Natural killer cell treated with Interleukin-12 subunit alpha and Interleukin-12 subunit beta and Interleukin-15 and Interleukin-18, amount 100 ng/mL, for 72 hours (primary cell): ENCODE results near the gene PDE1A. TPM values are rescaled to one million over a fixed set of nuclear protein-coding genes. Genes with fewer than 3 reads are reported as not detected.
"Not testable (repeated sequence)": the region's sequence is repeated elsewhere in the genome, so short reads cannot be mapped to it uniquely, and the experiment has no call there.

Experiments used
- ATAC-seq, 2 donors: fragments of 150-1000 bp; cut with Tn5 transposase in 1 of 2; sonication (Bioruptor Pico), chemical (Tn5 transposase) in 1 of 2; 2 replicates each; pipeline ENCODE4 v1.10.0; 2021
- DNase-seq: peaks from one replicate; pipeline ENCODE4 v3.0.0; 2022; ENCODE audit warnings: low spot score
- H3K27ac Mint-ChIP-seq, 2 donors: 1 replicate in 1 of 2; 2 replicates in 1 of 2; pipeline ENCODE4 v1.8.0; 2022; ENCODE audit warnings: mixed read lengths in 2 of 2, mild to moderate bottlenecking in 1 of 2, moderate library complexity in 1 of 2
- H3K27me3 Mint-ChIP-seq, 2 donors: 1 replicate in 1 of 2; 2 replicates in 1 of 2; pipeline ENCODE4 v1.8.0; 2022; ENCODE audit warnings: mixed read lengths in 2 of 2
- H3K36me3 Mint-ChIP-seq: one replicate; pipeline ENCODE4 v1.8.0; 2022; ENCODE audit warnings: mixed read lengths
- H3K4me1 Mint-ChIP-seq, 2 donors: 1 replicate in 1 of 2; 2 replicates in 1 of 2; pipeline ENCODE4 v1.8.0; 2022; ENCODE audit warnings: low read depth in 2 of 2, mixed read lengths in 2 of 2, mild to moderate bottlenecking in 1 of 2
- H3K4me3 Mint-ChIP-seq: one replicate; pipeline ENCODE4 v1.8.0; 2022; ENCODE audit warnings: mixed read lengths
- H3K9me3 Mint-ChIP-seq: 2 replicates; pipeline ENCODE4 v1.8.0; 2022; ENCODE audit warnings: mixed read lengths
- total RNA-seq, 2 donors: library from RNA; stranded (reverse); gene quantifications; one replicate each; pipeline ENCODE4 v1.2.3, GENCODE V29; 2022

PDE1A gene
- total RNA-seq, 2 donors from 2014 or later, result not detected

DNA sequence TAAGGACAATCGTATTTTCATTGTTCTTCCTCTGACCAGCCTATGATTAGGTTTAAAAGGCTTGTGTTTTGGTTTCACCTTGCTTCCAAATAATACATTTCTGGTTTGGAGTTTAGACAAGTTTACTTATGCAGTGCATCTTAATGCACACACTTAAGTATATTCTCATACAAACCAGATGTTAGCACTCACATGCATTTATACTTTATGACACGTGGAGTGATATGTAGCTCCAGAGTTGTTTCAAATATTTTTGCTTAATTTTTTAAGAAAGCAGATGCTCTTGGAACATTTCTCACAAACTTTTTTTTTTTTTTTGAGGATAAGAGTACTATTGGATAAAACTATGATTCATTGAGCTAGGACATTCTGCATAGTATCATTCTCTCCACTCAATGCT is 109.9 kb downstream of the PDE1A start:
- Mint-ChIP-seq H3K4me1 (no peaks in the 10 kb centered on the region), H3K9me3 (peaks cover 4% of the 10 kb centered on the region), H3K27me3 (no peaks in the 10 kb centered on the region), H3K4me3 (no peak overlapping the region), H3K36me3 (no peaks in the 10 kb centered on the region), H3K27ac (no peak overlapping the region)
- ATAC-seq, result no peak
- no peak for DNase-seq

DNA sequence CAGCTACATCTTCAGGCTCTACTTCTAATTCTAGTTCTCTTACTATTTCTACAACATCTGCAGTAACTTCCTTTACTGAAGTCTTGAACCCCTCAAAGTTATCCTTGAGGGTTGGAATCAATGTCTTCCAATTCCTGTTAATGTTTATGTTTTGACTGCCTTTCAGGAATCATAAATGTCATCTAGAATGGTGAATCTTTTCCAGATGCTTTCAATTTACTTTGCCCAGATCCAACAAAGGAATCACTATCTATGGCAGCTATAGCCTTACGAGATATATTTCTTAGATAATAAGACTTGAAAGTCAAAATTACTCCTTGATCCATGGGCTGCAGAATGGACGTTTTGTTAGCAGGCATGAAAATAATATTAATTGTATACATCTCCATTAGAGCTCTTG is 123.9 kb downstream of the PDE1A start:
- Mint-ChIP-seq H3K4me3 (no peak overlapping the region), H3K9me3 (peaks cover 10% of the 10 kb centered on the region), H3K27ac (no peak overlapping the region), H3K27me3 (no peaks in the 10 kb centered on the region), H3K36me3 (no peaks in the 10 kb centered on the region), H3K4me1 (no peaks in the 10 kb centered on the region)
- ATAC-seq (no peak), DNase-seq (no peak)

DNA sequence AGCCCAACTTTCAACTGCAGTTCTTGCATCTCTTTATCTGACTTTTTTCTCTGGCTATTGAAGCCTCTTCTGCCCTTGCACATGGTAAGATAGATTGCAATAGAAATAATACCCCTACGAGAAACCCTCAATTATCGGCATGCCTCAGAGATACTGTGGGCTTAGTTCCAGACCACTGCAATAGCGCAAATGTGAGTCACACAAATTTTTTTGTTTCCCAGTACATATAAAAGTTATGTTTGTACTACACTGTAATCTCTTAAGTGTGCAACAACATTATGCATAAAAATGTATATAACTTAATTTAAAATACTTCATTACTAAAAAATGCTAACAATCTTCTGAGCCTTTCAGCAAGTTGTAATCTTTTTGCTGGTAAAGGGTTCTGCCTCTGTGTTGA is 124.7 kb downstream of the PDE1A start:
- Mint-ChIP-seq H3K36me3 (no peaks in the 10 kb centered on the region), H3K9me3 (peaks cover 10% of the 10 kb centered on the region), H3K4me1 (no peaks in the 10 kb centered on the region), H3K4me3 (no peak overlapping the region), H3K27me3 (no peaks in the 10 kb centered on the region), H3K27ac (no peak overlapping the region)
- no peak for DNase-seq
- ATAC-seq, result no peak

DNA sequence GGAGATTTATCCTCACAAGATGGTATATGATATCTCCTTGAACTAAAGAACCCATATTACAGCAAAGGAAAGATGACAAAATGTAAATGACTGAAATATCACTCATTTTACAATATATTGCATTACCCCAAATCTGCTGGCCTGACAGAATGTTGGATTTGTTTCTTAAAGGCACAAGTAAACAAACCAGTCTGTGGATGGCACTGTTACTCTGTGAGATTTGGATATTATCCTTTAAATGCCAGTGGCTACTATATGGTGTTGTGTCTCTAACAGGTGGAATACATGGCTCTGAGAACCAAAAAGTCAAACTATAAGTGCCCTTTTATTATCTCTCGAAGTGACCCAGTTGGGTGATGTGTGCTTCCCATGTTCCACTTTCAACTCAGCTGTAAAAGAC is 125.7 kb downstream of the PDE1A start:
- Mint-ChIP-seq H3K4me1 (no peaks in the 10 kb centered on the region), H3K27me3 (no peaks in the 10 kb centered on the region), H3K9me3 (peaks cover 4% of the 10 kb centered on the region), H3K27ac (no peak overlapping the region), H3K36me3 (no peaks in the 10 kb centered on the region), H3K4me3 (no peak overlapping the region)
- DNase-seq (no peak), ATAC-seq (no peak)

DNA sequence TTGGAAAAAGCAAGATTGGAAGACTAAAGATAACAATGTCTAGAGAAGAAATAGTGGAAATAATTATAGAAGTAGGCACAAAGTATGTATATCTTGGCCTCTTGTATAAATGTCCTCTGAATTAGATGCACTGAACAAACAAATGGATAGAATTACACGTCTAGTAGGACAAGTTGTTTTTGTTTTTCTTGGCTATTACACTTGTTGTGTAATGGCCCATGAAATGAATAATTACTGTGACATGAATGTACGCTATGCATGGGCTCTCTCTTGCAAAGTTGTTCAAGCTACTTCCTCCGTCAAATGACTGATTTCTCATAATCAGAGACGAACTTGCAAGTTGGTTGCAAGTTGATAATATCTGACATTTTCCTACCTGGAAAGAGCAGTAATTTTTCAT is 126.2 kb downstream of the PDE1A start:
- Mint-ChIP-seq H3K4me3 (no peak overlapping the region), H3K27ac (no peak overlapping the region), H3K27me3 (no peaks in the 10 kb centered on the region), H3K4me1 (no peaks in the 10 kb centered on the region), H3K36me3 (no peaks in the 10 kb centered on the region), H3K9me3 (peaks cover 3% of the 10 kb centered on the region)
- DNase-seq (no peak), ATAC-seq (no peak)

DNA sequence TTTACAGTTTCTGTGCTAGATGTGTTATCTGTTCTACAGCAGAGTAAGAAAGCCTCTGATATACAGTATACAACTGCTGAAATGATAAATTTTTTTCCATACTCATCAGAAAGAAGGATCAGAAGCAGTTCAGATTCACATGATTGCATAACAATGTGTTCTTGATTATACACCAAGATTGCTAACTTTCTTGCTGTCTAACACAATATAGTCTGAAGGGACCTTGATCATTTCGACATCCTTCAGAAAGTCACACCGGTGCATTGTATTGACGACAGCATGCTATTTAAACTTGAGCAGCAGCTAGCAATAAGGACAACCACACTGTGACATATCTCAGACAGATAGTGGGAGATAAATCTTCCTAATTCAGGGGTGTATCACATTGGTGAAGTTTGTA is 127.2 kb downstream of the PDE1A start:
- ATAC-seq (no peak), DNase-seq (no peak)
- Mint-ChIP-seq H3K4me1 (no peaks in the 10 kb centered on the region), H3K9me3 (peaks cover 3% of the 10 kb centered on the region), H3K36me3 (no peaks in the 10 kb centered on the region), H3K27ac (no peak overlapping the region), H3K27me3 (no peaks in the 10 kb centered on the region), H3K4me3 (no peak overlapping the region)

DNA sequence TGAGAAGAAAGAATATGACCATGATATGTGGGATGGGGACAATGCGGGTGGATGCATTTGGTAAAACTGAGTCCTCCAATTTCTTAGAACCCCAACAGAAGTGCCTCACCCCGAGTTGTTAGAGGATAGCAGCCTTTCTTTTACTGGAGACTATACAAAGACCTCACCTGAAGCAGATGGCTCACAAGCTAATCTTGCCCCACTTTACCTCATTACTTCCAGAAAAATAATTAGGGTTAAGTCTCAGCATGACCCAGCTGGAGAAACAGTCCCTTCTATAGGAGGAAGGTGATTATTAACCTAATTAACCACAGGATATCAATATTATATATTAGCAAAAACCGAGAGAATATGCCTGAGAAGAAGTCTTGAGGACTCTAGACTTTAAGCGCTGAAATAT is 128.4 kb downstream of the PDE1A start:
- Mint-ChIP-seq H3K4me1 (no peaks in the 10 kb centered on the region), H3K27me3 (no peaks in the 10 kb centered on the region), H3K9me3 (peaks cover 3% of the 10 kb centered on the region), H3K4me3 (no peak overlapping the region), H3K36me3 (no peaks in the 10 kb centered on the region), H3K27ac (no peak overlapping the region)
- ATAC-seq (no peak), DNase-seq (no peak)

DNA sequence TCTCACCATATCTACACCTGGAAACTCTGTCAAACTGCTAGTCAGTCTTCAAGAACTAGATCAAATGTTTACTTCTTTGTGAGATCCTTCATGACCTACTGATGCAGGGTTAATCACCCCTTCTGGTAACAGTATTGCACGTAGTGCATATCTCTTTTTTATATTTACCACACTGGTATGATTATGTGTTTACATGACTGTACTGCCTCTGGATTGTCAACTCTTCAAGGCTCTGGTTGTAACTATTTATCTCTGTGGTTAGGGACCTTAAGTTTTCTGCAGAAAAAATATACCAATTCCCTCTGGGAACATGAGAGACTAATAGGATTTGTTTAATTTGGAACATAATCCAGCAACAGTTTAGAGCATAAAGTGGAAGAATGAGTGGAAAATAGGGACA is 135.5 kb downstream of the PDE1A start:
- DNase-seq, result no peak
- H3K9me3 Mint-ChIP-seq, result peaks cover 11% of the 10 kb centered on the region
- no peaks in the 10 kb centered on the region for H3K27me3 Mint-ChIP-seq
- no peaks in the 10 kb centered on the region for H3K4me1 Mint-ChIP-seq
- H3K4me3 Mint-ChIP-seq, result no peak overlapping the region
- no peak overlapping the region for H3K27ac Mint-ChIP-seq
- H3K36me3 Mint-ChIP-seq, result no peaks in the 10 kb centered on the region
- ATAC-seq, result no peak

DNA sequence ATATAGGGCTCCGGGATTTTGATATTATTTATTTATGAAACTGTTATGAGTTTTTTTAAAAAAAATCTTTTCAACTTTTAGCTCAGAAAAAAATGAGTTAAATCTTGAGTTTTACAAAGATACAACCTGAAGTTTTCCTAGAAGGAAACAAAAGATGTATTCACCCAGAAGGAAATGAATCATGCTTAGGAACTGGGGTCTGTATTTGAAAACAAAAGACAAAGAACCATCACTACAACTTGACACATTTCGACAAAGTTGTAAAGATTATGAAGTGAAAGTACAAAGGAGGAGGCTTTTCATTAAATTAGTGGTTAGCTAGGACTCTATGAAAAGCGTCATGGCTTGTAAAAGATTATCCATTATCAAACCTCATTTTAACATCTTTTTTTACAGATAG is 143.3 kb downstream of the PDE1A start:
- Mint-ChIP-seq H3K4me3 (no peak overlapping the region), H3K27me3 (no peaks in the 10 kb centered on the region), H3K4me1 (no peaks in the 10 kb centered on the region), H3K9me3 (peaks cover 25% of the 10 kb centered on the region), H3K27ac (no peak overlapping the region), H3K36me3 (no peaks in the 10 kb centered on the region)
- ATAC-seq (no peak), DNase-seq (no peak)

DNA sequence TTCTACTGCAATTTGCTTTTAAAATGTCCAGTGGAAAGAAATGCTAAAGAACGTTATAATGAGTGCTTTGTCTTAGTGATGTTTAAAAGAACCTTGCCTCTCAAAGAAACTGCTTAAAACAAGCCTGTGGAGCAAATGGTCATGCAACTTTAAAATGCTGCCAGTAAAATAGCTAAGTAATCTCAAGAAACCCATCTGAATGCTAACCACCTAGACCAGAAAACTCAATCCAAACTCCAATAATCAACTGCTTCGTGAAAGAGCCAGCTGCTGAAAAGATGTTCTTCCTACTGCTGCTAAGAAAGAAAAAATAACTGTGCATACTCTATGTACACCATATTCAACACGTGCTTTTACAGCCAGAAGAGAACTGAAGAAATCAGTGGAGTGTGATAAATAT is 145.6 kb downstream of the PDE1A start:
- no peak for DNase-seq

DNA sequence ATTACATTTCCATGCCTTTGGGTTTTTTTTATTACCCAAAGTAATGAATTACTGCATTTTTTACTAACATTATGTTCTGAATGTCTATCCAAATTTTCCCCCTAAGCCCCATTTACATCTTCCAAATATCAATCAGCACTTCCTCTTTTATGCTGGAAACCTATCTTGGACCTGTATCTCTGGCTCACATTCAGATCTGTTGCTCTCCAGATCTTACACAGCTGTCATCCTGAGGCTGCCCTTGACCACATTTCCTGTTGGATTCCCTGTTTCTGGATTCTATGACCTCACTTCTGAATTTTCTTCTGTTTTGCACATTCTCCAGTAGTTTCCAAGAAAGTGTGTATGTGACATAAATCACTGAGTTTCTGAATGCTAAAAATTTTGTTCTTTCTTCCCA is 146.7 kb downstream of the PDE1A start:
- ATAC-seq (no peak), DNase-seq (no peak)
- Mint-ChIP-seq H3K4me1 (no peaks in the 10 kb centered on the region), H3K27ac (no peak overlapping the region), H3K36me3 (peaks cover 10% of the 10 kb centered on the region), H3K9me3 (peaks cover 22% of the 10 kb centered on the region), H3K4me3 (no peak overlapping the region), H3K27me3 (no peaks in the 10 kb centered on the region)

More for the DNA sequence above, 145.6 kb downstream of the PDE1A start:
- Mint-ChIP-seq H3K27me3 (no peaks in the 10 kb centered on the region), H3K4me3 (no peak overlapping the region), H3K9me3 (peaks cover 23% of the 10 kb centered on the region), H3K4me1 (no peaks in the 10 kb centered on the region), H3K27ac (no peak overlapping the region), H3K36me3 (peaks cover 5% of the 10 kb centered on the region)
- no peak for ATAC-seq

DNA sequence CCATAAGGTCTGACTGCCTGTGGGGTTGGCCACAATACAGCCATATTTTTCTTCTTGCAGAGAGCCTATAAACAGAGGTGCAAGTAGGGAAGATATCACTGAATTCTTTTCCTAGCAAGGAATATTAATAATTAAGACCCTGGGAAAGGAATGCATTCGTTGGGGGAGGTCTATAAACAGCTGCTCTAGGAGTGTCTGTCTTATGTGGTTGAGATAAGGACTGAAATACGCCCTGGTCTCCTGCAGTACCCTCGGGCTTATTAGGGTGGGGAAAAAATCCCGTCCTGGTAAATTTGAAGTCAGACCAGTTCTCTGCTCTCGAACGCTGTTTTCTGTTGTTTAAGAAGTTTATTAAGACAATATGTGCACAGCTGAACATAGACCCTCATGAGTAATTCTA is 150.2 kb downstream of the PDE1A start:
- not testable (repeated sequence) for ATAC-seq, H3K27ac Mint-ChIP-seq, H3K4me1 Mint-ChIP-seq, H3K27me3 Mint-ChIP-seq, H3K36me3 Mint-ChIP-seq, DNase-seq, H3K4me3 Mint-ChIP-seq
- peaks cover 14% of the 10 kb centered on the region for H3K9me3 Mint-ChIP-seq

DNA sequence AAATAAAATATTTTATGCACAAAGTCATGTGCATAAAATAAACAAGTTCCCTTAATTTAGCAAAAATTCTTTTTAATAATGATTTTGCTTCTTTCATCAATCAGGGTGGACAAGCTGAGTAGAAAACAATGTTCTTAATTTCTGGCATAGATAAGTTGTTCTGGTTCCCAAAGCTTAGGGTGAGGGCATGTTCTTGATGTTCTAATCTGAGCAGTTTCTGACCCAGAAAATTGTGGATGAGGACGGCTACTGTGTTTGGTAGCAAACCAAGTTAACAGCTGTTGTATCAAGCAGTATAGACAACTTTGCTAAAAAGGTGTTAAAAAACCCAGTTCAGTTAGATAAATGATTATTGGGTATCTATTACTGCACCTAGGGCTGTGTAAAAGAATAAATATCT is 158.9 kb downstream of the PDE1A start:
- Mint-ChIP-seq H3K36me3 (no peaks in the 10 kb centered on the region), H3K4me3 (no peak overlapping the region), H3K27ac (no peak overlapping the region), H3K4me1 (no peaks in the 10 kb centered on the region), H3K27me3 (no peaks in the 10 kb centered on the region), H3K9me3 (no peaks in the 10 kb centered on the region)
- DNase-seq (no peak), ATAC-seq (no peak)

DNA sequence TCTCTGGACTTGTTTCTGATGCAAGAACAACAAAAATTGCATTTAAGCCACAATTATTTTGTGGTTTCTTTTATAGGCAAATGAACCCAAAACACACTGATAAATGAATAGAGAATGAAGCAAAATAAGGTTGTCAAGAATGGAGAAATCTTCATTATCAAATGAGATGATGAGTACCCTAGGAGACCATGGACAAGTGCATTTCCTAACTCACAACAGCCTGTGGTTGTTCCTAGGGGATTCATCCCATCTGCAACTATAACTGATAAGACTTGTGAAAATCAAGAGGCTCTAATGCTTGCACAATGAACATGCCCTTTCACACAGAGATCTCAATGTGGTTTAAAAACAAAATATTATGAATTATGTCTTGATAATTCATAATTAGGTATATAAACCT is 159.9 kb downstream of the PDE1A start:
- Mint-ChIP-seq H3K4me3 (no peak overlapping the region), H3K9me3 (no peaks in the 10 kb centered on the region), H3K4me1 (no peaks in the 10 kb centered on the region), H3K36me3 (no peaks in the 10 kb centered on the region), H3K27me3 (no peaks in the 10 kb centered on the region), H3K27ac (no peak overlapping the region)
- no peak for DNase-seq
- no peak for ATAC-seq

DNA sequence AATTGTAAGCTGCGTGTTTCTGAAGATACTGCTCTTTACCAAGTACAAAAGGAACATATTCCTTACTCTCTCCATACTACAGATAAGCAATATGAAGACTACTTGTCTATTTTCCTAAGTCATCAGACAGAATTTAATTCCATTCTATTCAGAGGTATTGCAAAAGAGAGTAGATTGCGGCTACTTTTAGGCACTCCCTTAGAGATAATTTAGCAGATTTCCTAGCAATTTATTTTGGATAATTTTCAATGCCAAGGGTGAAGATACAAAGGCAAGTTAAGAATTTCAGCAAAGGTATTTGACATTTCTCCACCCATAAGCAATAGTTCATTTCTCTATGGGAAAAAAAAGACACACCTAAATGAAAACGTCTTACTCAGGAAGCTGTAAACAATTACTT is 161.1 kb downstream of the PDE1A start:
- no peaks in the 10 kb centered on the region for H3K4me1 Mint-ChIP-seq
- H3K27ac Mint-ChIP-seq, result no peak overlapping the region
- H3K4me3 Mint-ChIP-seq, result no peak overlapping the region
- no peaks in the 10 kb centered on the region for H3K9me3 Mint-ChIP-seq
- ATAC-seq (no peak), DNase-seq (no peak)
- H3K27me3 Mint-ChIP-seq, result no peaks in the 10 kb centered on the region
- no peaks in the 10 kb centered on the region for H3K36me3 Mint-ChIP-seq
